Measurements from ENCODE around the gene PECR.

- TF ChIP-seq CTCF (IDR thresholded peaks at IDR 0.05) (no peak), POLR2A (IDR thresholded peaks at IDR 0.05) (no peak)
Observed at GRCh38 chr2:216090369-216090786, 8.8 kb upstream of the PECR start.

Data from breast epithelium (tissue), 3 donors.